Activated CD4-positive, alpha-beta T cell treated with anti-CD3 and anti-CD28 coated beads, Interleukin-10, Interleukin-2, amounts not matched to agents 100 ng/mL and 50 ng/mL, durations not matched to agents 16 hours and 8 hours (primary cell): ENCODE results near the gene SHISAL2A.

Experiments used
- DNase-seq: peaks from one replicate; pipeline ENCODE4 v3.0.0-alpha.2; 2020

The SHISAL2A gene

DNA sequence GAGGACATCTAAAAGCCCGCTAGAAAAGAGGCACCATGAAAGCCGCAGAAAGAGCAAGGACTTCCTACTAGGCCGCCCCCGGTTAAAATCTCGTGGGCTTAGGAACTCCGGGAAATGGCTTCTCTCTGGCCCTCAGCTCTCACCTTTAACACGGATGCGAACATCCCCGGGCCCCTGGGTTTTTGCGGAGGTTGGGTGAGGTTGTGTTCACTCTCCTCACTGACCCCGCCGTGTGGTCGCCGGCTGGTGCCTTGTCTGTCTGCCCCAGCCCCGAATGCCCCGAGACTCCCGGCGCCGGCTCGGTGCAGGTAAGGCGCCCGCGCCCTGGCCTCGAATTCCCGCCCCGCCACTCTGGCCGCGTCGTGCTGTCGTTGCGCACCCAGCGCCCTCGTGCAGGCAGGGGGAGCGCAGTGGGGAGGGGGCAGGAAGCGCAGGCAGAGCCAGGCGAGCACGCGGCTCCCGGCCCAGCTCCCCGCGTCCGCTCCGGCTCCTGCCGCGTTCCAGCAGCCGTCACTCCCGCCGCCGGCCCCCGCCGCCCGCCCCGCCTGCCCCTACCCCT lies at the start of gene SHISAL2A:
Gene SHISAL2A (plus strand): TSS at position 437 of the 559 bp plus-strand sequence. CDS start 326 bp downstream, outside the sequence.
- peak; percentile 55 for DNase-seq

GRCh38 chr1:52585474-52585873 lies 47.5 kb upstream of the SHISAL2A start:
- DNase-seq: no peak

GRCh38 chr1:52588027-52588426 lies 44.9 kb upstream of the SHISAL2A start:
- DNase-seq: no peak

- no peak for DNase-seq
These were observed 44.4 kb upstream of the SHISAL2A start for GRCh38 chr1:52588535-52588934.

GRCh38 chr1:52590266-52590665 lies 42.7 kb upstream of the SHISAL2A start:
- no peak for DNase-seq

GRCh38 chr1:52592637-52593323 lies 40.2 kb upstream of the SHISAL2A start:
- DNase-seq: no peak

DNA sequence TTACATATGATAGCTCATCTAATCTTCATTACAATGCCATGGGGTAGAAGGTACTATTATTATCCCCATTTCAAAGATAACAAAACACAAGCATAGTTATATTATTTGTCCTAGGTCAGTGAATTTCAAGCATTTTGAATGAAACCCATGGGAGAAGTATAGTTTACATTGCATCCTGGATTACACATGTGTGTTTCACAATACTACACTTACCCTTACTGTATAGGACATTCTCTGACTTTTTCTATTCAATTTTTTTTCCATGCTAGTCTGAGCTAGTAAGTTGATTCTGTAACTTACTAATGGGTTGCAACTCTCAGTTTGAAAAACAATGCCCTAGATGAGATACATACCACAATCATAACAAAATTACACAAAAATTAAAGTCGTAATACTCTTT lies 39.5 kb upstream of the SHISAL2A start:
- no peak for DNase-seq

DNA sequence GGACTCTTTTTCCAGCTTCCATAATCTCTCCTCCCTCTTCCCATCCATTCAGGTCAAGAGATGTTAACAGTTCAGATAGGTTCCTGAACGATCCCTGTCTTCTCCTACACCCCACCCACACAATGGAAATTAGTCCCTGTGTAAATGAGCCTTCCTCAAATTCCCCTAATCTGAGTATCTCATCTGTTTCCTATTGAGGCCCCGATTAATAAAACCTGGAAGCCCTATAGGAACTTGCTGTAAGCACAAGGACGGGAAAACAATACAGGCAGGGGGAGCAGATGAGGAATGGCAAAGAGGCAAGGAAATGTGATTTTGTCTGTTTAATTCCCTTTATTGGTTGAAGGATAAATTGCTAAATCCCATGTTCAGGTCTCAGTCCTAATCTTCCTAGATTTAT lies 37.9 kb upstream of the SHISAL2A start:
- no peak for DNase-seq

- DNase-seq: no peak
These were observed 35.1 kb upstream of the SHISAL2A start for GRCh38 chr1:52597912-52598311.

DNA sequence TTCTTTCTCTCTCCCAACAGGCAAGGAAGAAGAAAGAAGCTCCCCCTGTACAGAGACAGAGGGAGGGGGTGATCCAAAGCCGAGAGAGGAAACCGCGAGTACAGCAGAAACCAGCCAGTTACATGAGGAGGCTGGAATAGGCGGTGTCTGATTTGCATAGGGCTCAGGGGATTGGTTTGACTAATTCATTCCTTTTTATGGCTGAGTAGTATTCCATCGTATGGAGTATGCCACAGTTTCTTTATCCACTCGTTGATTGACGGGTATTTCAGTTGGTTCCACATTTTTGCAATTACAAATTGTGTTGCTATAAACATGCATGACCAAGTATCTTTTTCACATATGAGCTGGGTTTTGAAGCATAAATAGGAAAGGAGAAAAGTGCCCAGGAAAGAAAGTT lies 34.2 kb upstream of the SHISAL2A start:
- no peak for DNase-seq

DNA sequence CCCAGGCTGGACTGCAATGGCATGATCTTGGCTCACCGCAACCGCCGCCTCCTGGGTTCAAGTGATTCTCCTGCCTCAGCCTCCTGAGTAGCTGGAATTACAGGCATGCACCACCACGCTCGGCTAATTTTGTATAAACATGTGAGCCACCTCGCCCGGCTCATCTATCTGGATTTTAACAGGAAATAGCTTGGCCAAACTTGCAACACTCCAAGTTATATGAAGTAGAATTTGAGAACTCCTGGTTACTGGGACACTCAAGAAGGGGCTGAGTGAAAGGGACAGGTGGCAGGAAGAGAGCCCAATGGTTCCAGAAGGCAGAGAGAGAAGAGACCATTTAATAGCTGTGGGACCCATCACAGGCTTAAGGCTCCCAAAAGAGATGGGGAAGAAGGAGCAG lies 33.7 kb upstream of the SHISAL2A start:
- no peak for DNase-seq

DNA sequence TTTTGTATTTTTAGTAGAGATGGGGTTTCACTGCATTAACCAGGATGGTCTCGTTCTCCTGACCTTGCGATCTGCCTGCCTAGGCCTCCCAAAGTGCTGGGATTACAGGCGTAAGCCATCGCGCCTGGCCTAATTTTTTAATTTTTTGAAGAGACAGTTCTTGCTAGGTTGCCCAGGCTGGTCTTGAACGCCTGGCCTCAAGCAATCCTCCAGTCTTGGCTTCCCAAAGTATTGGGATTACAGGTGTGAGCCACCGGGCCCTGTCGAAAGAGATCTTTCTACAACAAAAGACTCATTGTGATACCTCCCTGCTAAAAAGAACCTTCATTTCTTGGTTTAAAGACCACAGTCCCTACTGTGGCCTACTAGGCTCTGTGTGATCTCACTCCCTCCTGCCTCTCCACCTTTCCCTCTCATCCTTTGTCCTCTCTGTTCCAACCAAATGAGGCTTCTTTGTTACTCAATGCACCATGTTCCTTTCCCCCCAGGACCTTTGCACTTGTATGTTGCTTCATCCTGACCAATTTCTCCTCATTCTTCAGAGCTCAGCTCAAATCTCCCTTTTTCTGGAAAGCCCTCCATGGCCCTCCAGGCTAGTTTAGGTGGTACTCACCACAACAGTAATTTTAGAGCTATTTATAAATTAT lies 32.3 kb upstream of the SHISAL2A start:
- no peak for DNase-seq

- no peak for DNase-seq
These were observed 31.4 kb upstream of the SHISAL2A start for GRCh38 chr1:52601519-52601918.

DNA sequence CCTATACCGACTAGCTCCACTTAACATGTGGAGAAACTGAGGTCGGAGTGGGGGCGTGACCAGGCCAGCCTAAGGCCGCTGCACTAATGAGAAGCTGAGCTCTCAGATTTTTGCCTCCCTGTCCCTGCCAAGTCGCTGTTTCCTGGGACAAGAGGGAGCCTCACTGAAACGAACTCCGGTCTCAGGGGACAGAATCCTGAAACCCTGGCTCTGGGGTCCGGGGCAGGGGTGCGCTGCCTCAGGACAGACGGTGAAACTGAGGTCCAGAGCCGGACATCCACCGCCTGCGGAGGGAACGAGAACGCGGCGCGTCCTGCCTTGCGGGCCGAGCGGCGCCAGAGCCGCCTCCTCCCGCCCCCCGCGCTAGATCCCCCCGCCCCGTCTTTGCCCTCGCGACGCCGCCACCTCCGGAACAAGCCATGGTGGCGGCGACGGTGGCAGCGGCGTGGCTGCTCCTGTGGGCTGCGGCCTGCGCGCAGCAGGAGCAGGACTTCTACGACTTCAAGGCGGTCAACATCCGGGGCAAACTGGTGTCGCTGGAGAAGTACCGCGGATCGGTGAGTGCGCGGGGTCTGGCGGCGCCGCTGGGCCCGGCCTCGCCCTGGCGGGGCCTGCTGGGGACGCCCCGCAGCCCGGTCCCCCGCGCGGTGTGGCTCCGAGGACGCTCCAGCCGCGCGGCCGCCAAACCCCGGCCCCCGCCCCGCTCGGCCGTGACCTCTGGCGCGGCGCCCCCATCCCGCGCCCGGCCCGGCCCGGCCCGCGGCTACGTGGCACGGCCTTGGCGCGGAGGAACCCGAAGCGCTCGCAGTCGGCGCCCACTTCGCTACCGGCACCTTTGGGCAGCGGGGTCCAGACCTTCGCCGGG lies 30.7 kb upstream of the SHISAL2A start, which contains the start of gene GPX7:
Gene GPX7 (plus strand): TSS at position 381 of the 865 bp plus-strand sequence. CDS start 39 bp downstream, at position 420.
- DNase-seq: peak; percentile 57

GRCh38 chr1:52602856-52603600 lies 29.9 kb upstream of the SHISAL2A start:
- peak; percentile 37 for DNase-seq

- no peak for DNase-seq
These were observed 29.3 kb upstream of the SHISAL2A start for GRCh38 chr1:52603630-52604029.

GRCh38 chr1:52604063-52604770 lies 28.8 kb upstream of the SHISAL2A start:
- DNase-seq: peak; percentile 4

GRCh38 chr1:52613636-52614373 lies 19.2 kb upstream of the SHISAL2A start:
- no peak for DNase-seq

DNA sequence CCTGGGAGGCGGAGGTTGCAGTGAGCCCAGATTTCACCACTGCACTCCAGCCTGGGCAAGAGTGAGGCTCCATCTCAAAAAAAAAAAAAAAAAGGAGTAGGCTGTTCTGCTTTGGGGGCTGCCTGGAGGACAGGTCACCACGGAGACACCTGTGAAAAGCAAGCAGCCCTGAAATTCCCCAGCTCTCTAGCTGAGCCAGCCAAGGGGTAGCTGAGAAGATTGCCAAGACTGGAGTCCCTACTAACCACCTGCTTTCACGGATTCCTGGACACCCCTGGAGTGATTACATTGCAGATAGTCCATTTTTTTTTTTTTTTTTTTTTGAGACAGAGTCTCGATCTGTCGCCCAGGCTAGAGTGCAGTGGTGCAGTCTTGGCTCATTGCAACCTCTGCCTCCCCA lies 18.3 kb upstream of the SHISAL2A start:
- no peak for DNase-seq

DNA sequence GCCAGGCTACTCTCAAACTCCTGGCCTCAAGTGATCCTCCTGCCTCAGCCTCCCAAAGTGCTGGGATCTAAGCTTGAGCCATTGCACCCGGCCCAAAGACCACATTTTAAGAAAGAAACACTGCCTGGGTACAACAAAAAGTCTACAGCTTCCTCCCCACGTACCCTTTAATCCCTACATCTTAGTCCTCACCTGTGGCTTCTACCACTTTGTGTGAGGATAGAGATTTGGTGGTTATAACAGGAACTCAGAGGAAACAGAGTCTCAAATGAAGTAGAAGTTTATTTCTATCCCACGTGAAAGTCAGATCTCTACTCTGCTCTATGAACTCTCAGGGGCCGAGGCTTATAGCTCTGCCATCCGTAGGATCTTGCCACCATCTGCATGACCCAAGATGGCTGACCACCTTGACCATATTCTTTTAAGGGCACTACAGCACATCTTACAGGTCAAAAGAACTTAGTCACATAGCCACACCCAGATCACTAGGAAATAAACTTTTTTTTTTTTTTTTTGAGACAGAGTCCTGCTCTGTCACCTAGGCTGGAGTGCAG lies 17.4 kb upstream of the SHISAL2A start:
- no peak for DNase-seq

DNA sequence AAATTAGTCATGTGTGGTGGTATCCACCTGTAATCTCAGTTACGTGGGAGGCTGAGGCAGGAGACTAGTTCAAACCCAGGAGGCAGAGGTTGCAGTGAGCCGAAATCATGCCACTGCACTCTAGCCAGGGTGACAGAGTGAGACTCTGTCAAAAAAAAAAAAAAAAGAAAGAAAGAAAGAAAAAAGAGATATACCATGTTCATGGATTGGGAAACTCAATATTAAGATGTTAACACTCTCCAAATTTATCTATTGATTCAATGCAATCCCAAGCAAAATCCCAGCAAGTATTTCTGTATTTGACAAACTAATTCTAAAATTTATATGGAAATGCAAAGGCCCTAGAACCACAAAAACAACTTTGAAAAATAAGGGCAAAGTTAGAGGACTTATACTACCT lies 11.0 kb upstream of the SHISAL2A start:
- no peak for DNase-seq
